NT2/D1 (cell line): Measurements from ENCODE around the gene NOVA1.

Experiments
- DNase-seq: peaks from one replicate; pipeline ENCODE4 v3.0.0-alpha.2; 2011; ENCODE audit warnings: low read depth, low spot score
- H3K27me3 ChIP-seq: 2 replicates; pipeline ENCODE4 v1.6.0; 2011; ENCODE audit warnings: mild to moderate bottlenecking; ENCODE audit not compliant: insufficient read length, insufficient read depth
- H3K36me3 ChIP-seq: 2 replicates; pipeline ENCODE4 v1.6.1; 2011; ENCODE audit warnings: mild to moderate bottlenecking, low read length, mixed read lengths; ENCODE audit not compliant: insufficient read depth, insufficient read length
- H3K4me1 ChIP-seq: 2 replicates; pipeline ENCODE4 v1.5.1; 2011; ENCODE audit not compliant: insufficient read depth, insufficient read length
- H3K4me3 ChIP-seq: 2 replicates; pipeline ENCODE4 v1.5.1; 2011; ENCODE audit warnings: low read depth; ENCODE audit not compliant: insufficient read length
- H3K9ac ChIP-seq: 2 replicates; pipeline ENCODE4 v1.6.0; 2011; ENCODE audit warnings: low read depth; ENCODE audit not compliant: insufficient read length
- H3K9me3 ChIP-seq: 2 replicates; pipeline ENCODE4 v1.5.1; 2011; ENCODE audit warnings: mild to moderate bottlenecking, low read length; ENCODE audit not compliant: insufficient read depth
- SUZ12 ChIP-seq: IDR thresholded peaks from 2 replicates; pipeline ENCODE4 v1.6.1; 2011; ENCODE audit not compliant: insufficient read length, insufficient read depth; ENCODE audit errors: extremely low read depth
- YY1 ChIP-seq: IDR thresholded peaks from 2 replicates; pipeline ENCODE4 v1.6.1; 2011; ENCODE audit not compliant: insufficient read length, insufficient read depth
- ZNF274 ChIP-seq: IDR thresholded peaks from 2 replicates; pipeline ENCODE4 v1.6.1; 2011; ENCODE audit warnings: mild to moderate bottlenecking, low read depth, low read length

Gene NOVA1

GRCh38 chr14:26621364-26621763 is 23.5 kb upstream of the NOVA1 start:
- no peaks in the 10 kb centered on the region for H3K4me1 ChIP-seq
- no peak overlapping the region for H3K9ac ChIP-seq
- no peak overlapping the region for H3K4me3 ChIP-seq
- TF ChIP-seq ZNF274 (no peak), SUZ12 (no peak), YY1 (no peak)
- H3K36me3 ChIP-seq = no peaks in the 10 kb centered on the region
- H3K9me3 ChIP-seq = no peaks in the 10 kb centered on the region
- DNase-seq = no peak
- no peaks in the 10 kb centered on the region for H3K27me3 ChIP-seq

- H3K9me3 ChIP-seq = no peaks in the 10 kb centered on the region
- no peak overlapping the region for H3K9ac ChIP-seq
- no peaks in the 10 kb centered on the region for H3K4me1 ChIP-seq
- TF ChIP-seq SUZ12 (no peak), YY1 (no peak), ZNF274 (no peak)
- no peaks in the 10 kb centered on the region for H3K27me3 ChIP-seq
- no peak overlapping the region for H3K4me3 ChIP-seq
- no peak for DNase-seq
- H3K36me3 ChIP-seq = no peaks in the 10 kb centered on the region
These were observed 13.4 kb upstream of the NOVA1 start for GRCh38 chr14:26611259-26611658.

GRCh38 chr14:26606729-26607312 is 9.0 kb upstream of the NOVA1 start:
- Histone ChIP-seq H3K36me3 (no peaks in the 10 kb centered on the region), H3K4me3 (no peak overlapping the region), H3K9ac (no peak overlapping the region), H3K4me1 (no peaks in the 10 kb centered on the region), H3K9me3 (no peaks in the 10 kb centered on the region), H3K27me3 (no peaks in the 10 kb centered on the region)
- DNase-seq = no peak
- TF ChIP-seq SUZ12 (no peak), ZNF274 (no peak), YY1 (no peak)

GRCh38 chr14:26605602-26606001 is 7.8 kb upstream of the NOVA1 start:
- Histone ChIP-seq H3K4me3 (no peak overlapping the region), H3K27me3 (no peaks in the 10 kb centered on the region), H3K36me3 (no peaks in the 10 kb centered on the region), H3K4me1 (no peaks in the 10 kb centered on the region), H3K9ac (no peak overlapping the region), H3K9me3 (no peaks in the 10 kb centered on the region)
- TF ChIP-seq ZNF274 (no peak), YY1 (no peak)
- no peak for DNase-seq

GRCh38 chr14:26602902-26603301 is 5.1 kb upstream of the NOVA1 start:
- Histone ChIP-seq H3K4me1 (no peaks in the 10 kb centered on the region), H3K36me3 (no peaks in the 10 kb centered on the region), H3K4me3 (no peak overlapping the region), H3K9me3 (no peaks in the 10 kb centered on the region), H3K9ac (no peak overlapping the region), H3K27me3 (no peaks in the 10 kb centered on the region)
- TF ChIP-seq YY1 = no peak
- no peak for DNase-seq

- DNase-seq = no peak
- H3K4me1 ChIP-seq = no peaks in the 10 kb centered on the region
- H3K9me3 ChIP-seq = no peaks in the 10 kb centered on the region
- TF ChIP-seq YY1 = no peak
- TF ChIP-seq ZNF274 = no peak
- no peak for TF ChIP-seq SUZ12
- H3K9ac ChIP-seq = no peak overlapping the region
- H3K36me3 ChIP-seq = no peaks in the 10 kb centered on the region
- H3K27me3 ChIP-seq = no peaks in the 10 kb centered on the region
- H3K4me3 ChIP-seq = no peak overlapping the region
These were observed 4.0 kb upstream of the NOVA1 start for GRCh38 chr14:26601856-26602255.

GRCh38 chr14:26599291-26599690 is 1.5 kb upstream of the NOVA1 start:
- no peak overlapping the region for H3K4me3 ChIP-seq
- no peaks in the 10 kb centered on the region for H3K36me3 ChIP-seq
- no peak for TF ChIP-seq YY1
- no peak for TF ChIP-seq SUZ12
- no peak for TF ChIP-seq ZNF274
- H3K27me3 ChIP-seq = peaks cover 17% of the 10 kb centered on the region
- DNase-seq = no peak
- no peaks in the 10 kb centered on the region for H3K4me1 ChIP-seq
- no peak overlapping the region for H3K9ac ChIP-seq
- H3K9me3 ChIP-seq = no peaks in the 10 kb centered on the region
